ENCODE measurements around the gene HCFC1. TPM values are rescaled to one million over a fixed set of nuclear protein-coding genes. Genes with fewer than 3 reads are reported as not detected.
A peak's percentile ranks its signal among the peaks of the same experiment; 100 is the strongest.

The HCFC1 gene
- polyA plus RNA-seq, result 10 to 100 TPM in 2 of 3 donors, 1 to 10 TPM in 1; 9.5 to 20.2 (median 13.7) TPM

- H3K27ac ChIP-seq (ENCODE audit: low read depth, low read length), result peak within 1 kb of the TSS; percentile 86
- WGBS, 3 donors, result 0 to 6% (median 1%) methylated on average over 47 to 90 of the region's 96 CpGs
Observed at GRCh38 chrX:153971450-153972367, at the start of gene HCFC1. HCFC1 (minus strand) TSS chrX:153971818; CDS start chrX:153970840, 978 bp downstream.

DNA sequence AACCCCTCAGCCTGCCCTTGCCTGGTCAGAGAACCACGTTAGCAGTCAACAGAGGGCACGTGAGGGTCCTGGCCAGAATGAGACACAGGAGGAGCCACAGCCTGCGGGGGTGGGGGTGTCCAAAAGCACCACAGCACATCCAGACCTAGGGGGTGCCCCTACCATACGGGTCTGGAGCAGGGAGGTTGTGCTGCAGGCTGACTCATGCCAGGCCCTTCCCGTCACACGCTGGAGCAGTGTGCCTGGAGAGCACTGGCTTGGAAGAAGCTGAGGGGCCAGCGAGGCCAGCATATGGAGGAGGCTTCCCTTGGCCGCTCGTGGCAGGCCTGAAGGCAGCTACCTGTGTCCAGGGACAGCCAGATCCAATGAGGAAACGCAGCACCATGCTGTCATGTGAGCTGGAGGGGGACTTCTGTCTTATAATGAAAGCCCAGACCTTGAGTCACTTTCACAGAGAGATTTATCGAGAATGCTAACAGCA is 49.6 kb upstream of the HCFC1 start:
- WGBS, 3 donors, result 51 to 75% (median 73%) methylated on average over 9 to 11 of the region's 11 CpGs
- no peak overlapping the region for H3K27ac ChIP-seq (ENCODE audit: low read depth, low read length)

- WGBS, 3 donors, result 49 to 66% (median 65%) methylated on average over 8 to 9 of the region's 9 CpGs
- peak overlapping the region; percentile 68 for H3K27ac ChIP-seq (ENCODE audit: low read depth, low read length)
Observed at GRCh38 chrX:154020536-154021115, 49.0 kb upstream of the HCFC1 start.

DNA sequence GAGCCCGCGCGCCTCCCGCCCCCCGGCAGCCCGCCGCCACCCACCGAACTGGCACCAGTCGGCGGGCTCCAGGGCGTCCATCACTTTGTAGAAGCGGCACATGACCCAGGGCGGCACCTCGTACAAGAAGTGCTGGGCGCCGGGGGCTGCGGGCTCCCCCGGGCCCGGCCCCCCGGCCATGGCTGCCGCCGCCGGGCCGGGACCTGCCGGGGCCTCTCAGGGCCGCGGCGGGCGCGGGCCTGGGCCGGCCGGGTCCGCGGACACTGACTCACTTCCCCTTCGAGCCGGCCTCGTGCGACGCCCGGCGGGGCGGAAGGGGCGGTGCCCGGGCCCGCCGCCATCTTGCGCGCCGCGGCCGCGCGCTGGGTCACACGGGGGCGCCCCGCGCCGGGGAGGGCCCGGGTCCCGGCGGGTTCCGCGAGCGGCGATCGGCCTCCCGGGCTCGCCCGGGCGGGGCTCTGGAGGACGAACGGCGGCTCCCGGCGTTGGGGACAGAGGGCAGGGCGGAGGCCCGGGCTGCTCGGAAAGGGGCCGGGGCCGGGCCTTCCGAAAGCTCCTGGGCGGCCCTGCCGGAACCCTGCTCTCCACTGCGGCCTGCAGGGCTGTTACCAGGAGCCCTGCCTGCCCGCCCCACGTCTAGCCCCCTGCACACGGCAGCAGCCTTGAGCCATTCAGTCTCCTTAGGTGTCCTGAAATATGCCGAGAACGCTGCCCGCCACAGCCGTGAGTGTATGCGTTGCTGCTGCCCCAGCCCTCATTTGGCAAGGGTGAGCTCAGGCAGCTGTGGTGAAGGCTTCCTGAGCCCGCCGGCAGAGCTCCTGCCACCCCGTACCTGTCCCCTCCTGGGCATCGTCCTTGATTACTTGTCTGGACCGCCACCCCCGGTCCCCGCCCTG is 48.3 kb upstream of the HCFC1 start, which contains the start of gene IRAK1:
Gene IRAK1, minus strand, starts transcription at position 270 of the 896 bp plus-strand sequence. Its CDS starts 90 bp downstream, at position 180.
- WGBS, 3 donors, result 1 to 23% (median 5%) methylated on average over 7 to 88 of the region's 99 CpGs
- peak within 1 kb of the TSS; percentile 68 for H3K27ac ChIP-seq (ENCODE audit: low read depth, low read length)

DNA sequence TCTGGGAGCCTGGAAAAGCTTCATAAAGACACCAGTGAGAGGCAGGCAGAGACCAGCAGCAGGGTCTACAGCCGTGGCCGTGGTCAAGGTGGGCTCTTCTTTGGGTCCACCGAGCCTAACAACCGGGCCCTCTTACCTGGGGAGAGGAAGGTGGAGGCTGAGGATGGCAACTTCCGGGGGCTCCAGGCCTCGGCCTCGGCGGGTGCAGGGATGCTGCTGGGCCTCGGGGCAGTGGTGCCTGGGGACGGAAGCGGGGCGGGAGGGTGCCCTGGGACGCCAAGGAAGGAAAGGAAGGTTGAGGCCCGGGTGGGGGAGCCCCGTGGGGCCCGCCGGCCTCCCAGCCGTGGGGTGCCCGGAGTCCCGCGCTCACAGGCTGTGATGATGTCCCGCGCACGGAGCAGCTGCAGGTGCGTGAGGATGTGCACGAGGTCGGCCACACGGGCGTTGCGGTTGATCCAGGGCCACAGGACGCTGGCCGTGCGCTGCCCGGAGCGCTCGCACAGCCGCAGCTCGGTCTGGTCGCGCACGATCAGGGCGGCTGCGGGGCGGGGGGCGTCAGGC is 47.5 kb upstream of the HCFC1 start:
- H3K27ac ChIP-seq (ENCODE audit: low read depth, low read length), result peak overlapping the region; percentile 55
- WGBS, 3 donors, result 1 to 30% (median 2%) methylated on average over 16 to 45 of the region's 45 CpGs

- WGBS, 3 donors, result 62 to 76% (median 73%) methylated on average over 5 to 15 of the region's 15 CpGs
- no peak overlapping the region for H3K27ac ChIP-seq (ENCODE audit: low read depth, low read length)
Observed at GRCh38 chrX:154018518-154019060, 47.0 kb upstream of the HCFC1 start.

- WGBS, 3 donors, result 85 to 96% (median 87%) methylated on average over 16 to 26 of the region's 26 CpGs
- no peak overlapping the region for H3K27ac ChIP-seq (ENCODE audit: low read depth, low read length)
Observed at GRCh38 chrX:154017766-154018517, 46.3 kb upstream of the HCFC1 start.

DNA sequence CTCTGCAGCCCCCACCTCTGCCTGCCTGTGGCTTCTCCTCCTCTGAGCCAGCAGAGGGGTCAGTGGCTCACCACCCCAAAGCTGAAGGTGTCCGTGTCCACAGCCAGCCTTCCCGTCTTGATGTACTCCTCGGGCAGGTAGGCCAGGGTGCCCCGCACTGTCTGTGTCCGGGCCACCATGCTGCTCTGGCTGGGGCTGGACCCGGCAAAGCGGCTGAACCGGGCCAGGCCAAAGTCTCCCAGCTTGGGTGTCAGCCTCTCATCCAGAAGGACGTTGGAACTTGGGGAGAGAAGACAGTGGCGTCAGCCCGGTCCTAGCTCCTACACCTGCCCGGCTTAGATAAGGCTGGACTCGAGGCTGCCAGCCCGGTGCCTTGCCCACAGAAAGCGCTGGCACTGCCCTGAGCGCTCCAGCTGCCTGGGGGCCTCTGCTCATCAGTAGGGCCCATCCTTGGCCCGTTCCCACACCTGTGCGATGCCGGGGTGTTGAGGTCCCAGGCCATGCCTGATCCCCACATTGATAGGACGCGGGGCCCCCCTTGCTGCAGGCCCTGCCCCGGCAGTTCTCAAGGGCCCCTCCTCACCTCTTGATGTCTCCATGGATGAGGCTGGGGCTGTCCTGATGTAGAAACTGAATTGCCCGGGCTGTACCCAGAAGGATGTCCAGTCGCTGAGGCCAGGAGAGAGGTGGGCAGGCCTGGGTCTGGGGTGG is 44.9 kb upstream of the HCFC1 start:
- 87 to 94% (median 90%) methylated on average over 22 to 24 of the region's 24 CpGs for WGBS, 3 donors
- no peak overlapping the region for H3K27ac ChIP-seq (ENCODE audit: low read depth, low read length)

DNA sequence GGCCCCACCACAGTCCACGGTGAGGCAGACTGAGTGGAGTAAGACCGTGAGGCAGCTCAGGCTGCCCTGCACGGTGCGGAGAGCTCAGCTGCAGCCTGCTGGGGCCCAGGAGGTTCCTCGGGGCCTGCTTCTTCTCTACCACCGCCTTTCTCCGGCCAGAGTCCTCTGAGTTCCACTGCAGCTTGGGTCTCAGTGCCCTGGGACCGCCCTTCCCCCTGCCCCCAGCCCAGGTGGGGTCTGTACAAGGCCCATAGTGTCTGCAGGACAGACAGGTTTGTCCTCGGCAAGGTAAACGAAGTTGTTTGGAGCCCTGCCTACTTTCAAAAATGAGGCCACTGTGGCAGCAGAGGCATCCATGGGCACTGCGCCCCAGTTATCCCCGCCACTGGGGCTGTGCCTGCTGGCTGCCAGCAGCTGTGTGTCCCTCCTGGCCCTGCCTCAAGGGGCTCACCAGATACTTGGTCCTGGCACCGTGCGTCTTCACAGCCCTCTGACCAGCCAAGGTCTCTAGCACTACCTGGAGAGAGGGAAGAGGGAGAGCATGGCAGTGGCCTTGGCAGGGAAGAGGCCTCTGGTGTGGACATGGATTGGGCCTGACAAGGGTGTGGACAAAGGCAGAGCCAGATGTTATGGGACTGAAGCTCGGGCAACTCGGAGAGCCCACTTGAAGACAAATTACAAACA is 44.1 kb upstream of the HCFC1 start:
- H3K27ac ChIP-seq (ENCODE audit: low read depth, low read length), result no peak overlapping the region
- WGBS, 3 donors, result 70 to 86% (median 84%) methylated on average over 11 to 16 of the region's 16 CpGs

GRCh38 chrX:154014429-154015380 is 43.1 kb upstream of the HCFC1 start:
- H3K27ac ChIP-seq (ENCODE audit: low read depth, low read length), result no peak overlapping the region
- 83 to 86% (median 84%) methylated on average over 20 to 24 of the region's 24 CpGs for WGBS, 3 donors

- 43 to 50% (median 47%) methylated on average over 13 to 20 of the region's 20 CpGs for WGBS, 3 donors
- no peak overlapping the region for H3K27ac ChIP-seq (ENCODE audit: low read depth, low read length)
Observed at GRCh38 chrX:154013614-154014360, 42.2 kb upstream of the HCFC1 start.

DNA sequence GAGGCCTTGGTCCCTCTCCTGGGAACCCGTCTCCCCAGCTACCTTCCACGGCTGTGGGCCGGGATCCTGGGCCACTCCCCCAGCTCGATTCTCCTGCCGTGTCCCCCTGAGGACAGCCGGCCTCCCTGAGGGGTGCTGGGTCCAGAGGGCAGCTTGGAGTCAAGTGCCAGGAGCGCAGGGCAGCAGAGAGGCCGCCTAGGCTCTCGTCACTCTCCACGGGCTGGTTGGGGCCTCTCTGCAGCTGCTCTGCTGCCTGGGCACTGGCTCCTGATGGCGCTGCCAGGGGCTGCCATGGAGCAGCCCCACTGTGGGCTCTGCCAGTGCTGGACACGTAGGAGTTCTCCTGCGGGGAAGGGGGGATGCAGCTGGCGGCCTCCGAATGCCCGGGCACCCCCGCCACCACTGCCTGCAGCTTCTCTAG is 41.4 kb upstream of the HCFC1 start:
- 71 to 87% (median 79%) methylated on average over 4 to 17 of the region's 17 CpGs for WGBS, 3 donors

DNA sequence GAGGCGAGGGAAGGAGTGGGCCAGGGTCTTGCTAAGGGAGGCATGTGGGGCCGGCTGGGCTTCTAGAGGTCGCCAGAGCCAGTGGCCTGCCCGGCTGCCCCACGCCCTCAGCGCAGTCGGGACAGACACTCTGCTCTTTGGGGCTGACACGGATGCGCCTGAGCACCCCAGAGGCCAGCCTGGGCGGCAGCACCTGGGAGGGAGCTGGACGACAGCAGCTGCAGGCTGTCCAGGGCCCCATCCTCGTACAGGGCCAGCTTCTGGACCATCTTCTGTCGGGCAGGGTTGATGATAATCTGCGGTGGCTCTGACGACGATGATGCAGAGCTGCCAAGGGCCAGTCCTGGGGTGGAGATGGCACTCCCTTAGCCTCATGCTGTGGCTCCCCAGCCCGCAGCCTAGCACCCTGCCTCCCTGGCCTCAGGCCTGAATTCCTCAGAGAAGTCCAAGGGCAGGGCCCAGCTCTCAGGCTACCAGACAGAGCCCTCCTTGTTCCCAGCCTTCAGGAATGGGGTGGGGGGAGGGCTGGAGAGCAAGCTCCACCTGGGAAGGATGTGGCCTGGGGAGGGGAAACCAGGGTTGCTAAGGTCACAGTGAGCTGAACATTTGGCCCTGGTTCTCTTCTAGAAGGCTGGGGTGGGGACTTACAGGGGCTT is 40.8 kb upstream of the HCFC1 start:
- WGBS, 3 donors, result 78 to 87% (median 81%) methylated on average over 12 to 17 of the region's 17 CpGs
- no peak overlapping the region for H3K27ac ChIP-seq (ENCODE audit: low read depth, low read length)

More for the DNA sequence above, 41.4 kb upstream of the HCFC1 start:
- H3K27ac ChIP-seq (ENCODE audit: low read depth, low read length), result no peak overlapping the region

All from adipose tissue (tissue), 3 donors.